Glutamatergic neuron (in vitro differentiated cells): ENCODE measurements around the gene ENTR1. TPM values are rescaled to one million over a fixed set of nuclear protein-coding genes. Genes with fewer than 3 reads are reported as not detected.

Experiments
- DNase-seq: peaks from one replicate; pipeline ENCODE4 v3.0.0; 2022
- H3K27ac Mint-ChIP-seq: one replicate; pipeline ENCODE4 v1.8.0; 2020; ENCODE audit warnings: mild to moderate bottlenecking, mixed read lengths, inconsistent platforms; ENCODE audit not compliant: unreplicated experiment
- H3K27me3 Mint-ChIP-seq: one replicate; pipeline ENCODE4 v1.8.0; 2020; ENCODE audit warnings: mild to moderate bottlenecking, moderate library complexity, mixed read lengths, inconsistent platforms; ENCODE audit not compliant: unreplicated experiment
- H3K36me3 Mint-ChIP-seq: one replicate; pipeline ENCODE4 v1.8.0; 2020; ENCODE audit warnings: mild to moderate bottlenecking, mixed read lengths, inconsistent platforms; ENCODE audit not compliant: unreplicated experiment
- H3K4me1 Mint-ChIP-seq: one replicate; pipeline ENCODE4 v1.8.0; 2020; ENCODE audit warnings: mild to moderate bottlenecking, low read depth, mixed read lengths, inconsistent platforms; ENCODE audit not compliant: unreplicated experiment
- H3K4me3 Mint-ChIP-seq: one replicate; pipeline ENCODE4 v1.8.0; 2020; ENCODE audit warnings: mild to moderate bottlenecking, mixed read lengths, inconsistent platforms; ENCODE audit not compliant: unreplicated experiment
- H3K9me3 Mint-ChIP-seq: one replicate; pipeline ENCODE4 v1.8.0; 2020; ENCODE audit warnings: mild to moderate bottlenecking, moderate library complexity, mixed read lengths, inconsistent platforms; ENCODE audit not compliant: unreplicated experiment
- CTCF ChIP-seq: fragments of 200-600 bp; sonication (generic); IDR thresholded peaks from one replicate; pipeline ENCODE4 v1.5.0; 2021; ENCODE audit not compliant: partially characterized antibody, unreplicated experiment
- total RNA-seq: library from RNA; stranded (reverse); fragmentation: NEBNext Ultra II Directional; extraction: Animal tissue kit (Norgen Biotek cat#: 25700); gene quantifications from one replicate; pipeline ENCODE4 v1.2.1, GENCODE V29; 2021; ENCODE audit not compliant: unreplicated experiment

ENTR1 gene
- total RNA-seq, 1 donor from 2014 or later: 61.2 TPM

- Mint-ChIP-seq H3K27ac (no peak overlapping the region), H3K36me3 (no peaks in the 10 kb centered on the region), H3K9me3 (peaks cover 1% of the 10 kb centered on the region), H3K4me3 (no peak overlapping the region), H3K27me3 (no peaks in the 10 kb centered on the region), H3K4me1 (no peaks in the 10 kb centered on the region)
- no peak for DNase-seq
- TF ChIP-seq CTCF: no peak
Measured at GRCh38 chr9:136386018-136386417, 24.4 kb downstream of the ENTR1 start.

- no peaks in the 10 kb centered on the region for H3K36me3 Mint-ChIP-seq
- no peak for TF ChIP-seq CTCF
- no peak overlapping the region for H3K27ac Mint-ChIP-seq
- H3K4me1 Mint-ChIP-seq: no peaks in the 10 kb centered on the region
- H3K4me3 Mint-ChIP-seq: peak overlapping the region; percentile 34
- no peak for DNase-seq
- no peaks in the 10 kb centered on the region for H3K27me3 Mint-ChIP-seq
- H3K9me3 Mint-ChIP-seq: peaks cover 1% of the 10 kb centered on the region
Measured at GRCh38 chr9:136385015-136385414, 25.4 kb downstream of the ENTR1 start.

- TF ChIP-seq CTCF: no peak
- Mint-ChIP-seq H3K9me3 (peaks cover 1% of the 10 kb centered on the region), H3K27me3 (no peaks in the 10 kb centered on the region), H3K27ac (no peak overlapping the region), H3K4me1 (no peaks in the 10 kb centered on the region), H3K4me3 (no peak overlapping the region), H3K36me3 (no peaks in the 10 kb centered on the region)
- DNase-seq: no peak
Measured at GRCh38 chr9:136383436-136383835, 27.0 kb downstream of the ENTR1 start.

DNA sequence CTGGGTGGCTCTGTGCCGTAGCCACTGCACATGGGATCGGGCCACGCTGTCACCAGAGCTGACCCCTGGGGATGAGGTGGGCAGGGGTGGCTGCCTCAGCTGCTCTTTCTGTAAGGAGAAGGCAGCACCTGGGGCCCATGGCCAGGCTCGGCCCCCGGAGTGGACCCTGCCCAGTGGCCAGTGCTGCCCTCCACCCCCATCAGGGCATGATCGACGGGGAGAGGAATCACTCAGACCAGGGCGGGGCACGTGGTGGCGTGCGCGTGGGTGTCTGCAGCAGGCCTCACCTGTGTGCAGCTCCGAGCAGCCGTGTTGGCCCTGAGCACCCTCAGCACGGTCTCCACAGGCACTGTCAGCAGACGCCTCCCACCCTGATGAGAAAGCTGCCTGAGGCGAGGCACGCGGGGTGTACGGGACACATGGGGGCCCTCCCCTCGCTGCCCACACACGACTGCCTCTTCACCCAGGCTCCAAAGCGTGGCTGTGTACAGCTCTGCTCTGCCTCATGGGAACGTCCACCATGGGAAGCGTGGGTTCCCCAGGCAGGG lies 28.4 kb downstream of the ENTR1 start:
- no peaks in the 10 kb centered on the region for H3K36me3 Mint-ChIP-seq
- no peak overlapping the region for H3K27ac Mint-ChIP-seq
- no peaks in the 10 kb centered on the region for H3K27me3 Mint-ChIP-seq
- DNase-seq: no peak
- no peaks in the 10 kb centered on the region for H3K9me3 Mint-ChIP-seq
- TF ChIP-seq CTCF: no peak
- H3K4me3 Mint-ChIP-seq: no peak overlapping the region
- no peaks in the 10 kb centered on the region for H3K4me1 Mint-ChIP-seq

DNA sequence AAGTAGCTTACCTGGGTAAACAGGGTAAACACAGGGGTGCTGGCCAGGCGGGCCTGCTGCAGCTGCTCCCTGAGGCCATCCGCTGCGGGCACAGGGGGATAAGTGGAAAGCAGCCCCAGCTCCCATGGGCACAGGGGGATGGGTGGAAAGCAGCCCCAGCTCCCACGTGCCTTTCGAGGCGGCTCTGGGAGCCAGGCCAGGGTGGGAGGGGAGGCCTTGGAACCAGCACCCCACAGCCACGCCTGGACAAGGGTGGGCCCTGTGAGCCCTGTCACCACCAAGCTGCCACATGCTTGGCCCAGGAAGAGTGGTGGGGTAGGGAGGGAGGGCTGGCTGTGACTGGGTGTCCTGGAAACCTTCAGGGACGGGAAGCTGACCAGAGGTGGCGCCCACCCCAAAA lies 29.1 kb downstream of the ENTR1 start:
- Mint-ChIP-seq H3K9me3 (no peaks in the 10 kb centered on the region), H3K27me3 (no peaks in the 10 kb centered on the region), H3K27ac (no peak overlapping the region), H3K4me1 (no peaks in the 10 kb centered on the region), H3K36me3 (no peaks in the 10 kb centered on the region), H3K4me3 (no peak overlapping the region)
- no peak for TF ChIP-seq CTCF
- no peak for DNase-seq
